Measurements from ENCODE around the gene CHST13.

CHST13 gene

DNA sequence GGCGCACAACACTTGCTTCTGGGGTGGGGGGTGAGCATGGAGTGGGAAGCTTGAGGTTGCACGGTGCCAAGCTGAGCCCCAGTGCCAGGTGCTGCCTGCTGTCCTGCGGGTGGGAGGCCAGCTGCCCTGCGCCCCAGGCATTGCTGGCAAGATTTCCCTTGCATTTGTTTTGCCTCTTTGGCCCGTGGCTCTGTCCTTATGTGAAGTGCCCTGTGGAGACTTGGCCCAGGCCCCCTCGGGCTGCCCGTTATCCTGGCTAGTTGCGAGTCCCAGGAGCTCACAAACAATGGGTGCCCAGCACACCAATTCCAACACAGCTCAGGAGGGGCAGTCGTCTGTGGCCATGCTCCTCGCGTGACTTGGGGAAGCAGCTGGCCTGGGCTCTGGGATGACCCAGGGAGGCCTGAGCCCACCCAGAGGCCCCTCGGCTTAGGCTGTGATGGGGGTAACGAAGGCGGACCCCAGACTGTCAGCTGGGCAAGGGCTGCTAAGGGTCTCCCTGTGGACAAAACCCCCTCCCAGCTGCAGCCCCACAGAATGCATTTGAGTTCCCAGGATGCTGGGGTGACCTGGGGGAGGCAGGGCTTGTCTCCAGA, 28.8 kb downstream of the CHST13 start:
- Histone ChIP-seq H3K36me3 (ENCODE audit: control insufficient read depth, insufficient read depth, low read length) (no peaks in the 10 kb centered on the region), H3K79me2 (no peaks in the 10 kb centered on the region), H3K27me3 (ENCODE audit: control insufficient read depth, insufficient read depth, low read length) (no peaks in the 10 kb centered on the region), H3K4me2 (ENCODE audit: low read length) (no peak overlapping the region), H3K9me3 (ENCODE audit: control insufficient read depth, low read length) (no peaks in the 10 kb centered on the region), H3K4me3 (ENCODE audit: low read depth, low read length) (no peak overlapping the region), H2AFZ (no peak overlapping the region), H3K27ac (no peak overlapping the region), H3K9ac (no peak overlapping the region), H3K4me1 (no peaks in the 10 kb centered on the region)
- TF ChIP-seq, protein P1, sequence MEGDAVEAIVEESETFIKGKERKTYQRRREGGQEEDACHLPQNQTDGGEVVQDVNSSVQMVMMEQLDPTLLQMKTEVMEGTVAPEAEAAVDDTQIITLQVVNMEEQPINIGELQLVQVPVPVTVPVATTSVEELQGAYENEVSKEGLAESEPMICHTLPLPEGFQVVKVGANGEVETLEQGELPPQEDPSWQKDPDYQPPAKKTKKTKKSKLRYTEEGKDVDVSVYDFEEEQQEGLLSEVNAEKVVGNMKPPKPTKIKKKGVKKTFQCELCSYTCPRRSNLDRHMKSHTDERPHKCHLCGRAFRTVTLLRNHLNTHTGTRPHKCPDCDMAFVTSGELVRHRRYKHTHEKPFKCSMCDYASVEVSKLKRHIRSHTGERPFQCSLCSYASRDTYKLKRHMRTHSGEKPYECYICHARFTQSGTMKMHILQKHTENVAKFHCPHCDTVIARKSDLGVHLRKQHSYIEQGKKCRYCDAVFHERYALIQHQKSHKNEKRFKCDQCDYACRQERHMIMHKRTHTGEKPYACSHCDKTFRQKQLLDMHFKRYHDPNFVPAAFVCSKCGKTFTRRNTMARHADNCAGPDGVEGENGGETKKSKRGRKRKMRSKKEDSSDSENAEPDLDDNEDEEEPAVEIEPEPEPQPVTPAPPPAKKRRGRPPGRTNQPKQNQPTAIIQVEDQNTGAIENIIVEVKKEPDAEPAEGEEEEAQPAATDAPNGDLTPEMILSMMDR (IDR thresholded peaks at IDR 0.05), result no peak

- no peaks in the 10 kb centered on the region for H3K79me2 ChIP-seq
- no peak overlapping the region for H3K9ac ChIP-seq
- no peak overlapping the region for H3K4me2 ChIP-seq (ENCODE audit: low read length)
- H3K36me3 ChIP-seq (ENCODE audit: control insufficient read depth, insufficient read depth, low read length), result no peaks in the 10 kb centered on the region
- H3K27ac ChIP-seq, result no peak overlapping the region
- no peaks in the 10 kb centered on the region for H3K27me3 ChIP-seq (ENCODE audit: control insufficient read depth, insufficient read depth, low read length)
- no peak overlapping the region for H2AFZ ChIP-seq
- no peaks in the 10 kb centered on the region for H3K9me3 ChIP-seq (ENCODE audit: control insufficient read depth, low read length)
- H3K4me3 ChIP-seq (ENCODE audit: low read depth, low read length), result no peak overlapping the region
- TF ChIP-seq, protein P1 (IDR thresholded peaks at IDR 0.05), result no peak
- H3K4me1 ChIP-seq, result no peaks in the 10 kb centered on the region
Measured at GRCh38 chr3:126553284-126554084, 29.5 kb downstream of the CHST13 start.

- no peaks in the 10 kb centered on the region for H3K79me2 ChIP-seq
- TF ChIP-seq, protein P1 (IDR thresholded peaks at IDR 0.05), result no peak
- no peak overlapping the region for H3K4me2 ChIP-seq (ENCODE audit: low read length)
- no peaks in the 10 kb centered on the region for H3K4me1 ChIP-seq
- H3K27me3 ChIP-seq (ENCODE audit: control insufficient read depth, insufficient read depth, low read length), result no peaks in the 10 kb centered on the region
- no peak overlapping the region for H3K27ac ChIP-seq
- H3K4me3 ChIP-seq (ENCODE audit: low read depth, low read length), result no peak overlapping the region
- H3K9me3 ChIP-seq (ENCODE audit: control insufficient read depth, low read length), result no peaks in the 10 kb centered on the region
- no peaks in the 10 kb centered on the region for H3K36me3 ChIP-seq (ENCODE audit: control insufficient read depth, insufficient read depth, low read length)
- no peak overlapping the region for H2AFZ ChIP-seq
- H3K9ac ChIP-seq, result no peak overlapping the region
Measured at GRCh38 chr3:126554560-126555525, 30.9 kb downstream of the CHST13 start.

DNA sequence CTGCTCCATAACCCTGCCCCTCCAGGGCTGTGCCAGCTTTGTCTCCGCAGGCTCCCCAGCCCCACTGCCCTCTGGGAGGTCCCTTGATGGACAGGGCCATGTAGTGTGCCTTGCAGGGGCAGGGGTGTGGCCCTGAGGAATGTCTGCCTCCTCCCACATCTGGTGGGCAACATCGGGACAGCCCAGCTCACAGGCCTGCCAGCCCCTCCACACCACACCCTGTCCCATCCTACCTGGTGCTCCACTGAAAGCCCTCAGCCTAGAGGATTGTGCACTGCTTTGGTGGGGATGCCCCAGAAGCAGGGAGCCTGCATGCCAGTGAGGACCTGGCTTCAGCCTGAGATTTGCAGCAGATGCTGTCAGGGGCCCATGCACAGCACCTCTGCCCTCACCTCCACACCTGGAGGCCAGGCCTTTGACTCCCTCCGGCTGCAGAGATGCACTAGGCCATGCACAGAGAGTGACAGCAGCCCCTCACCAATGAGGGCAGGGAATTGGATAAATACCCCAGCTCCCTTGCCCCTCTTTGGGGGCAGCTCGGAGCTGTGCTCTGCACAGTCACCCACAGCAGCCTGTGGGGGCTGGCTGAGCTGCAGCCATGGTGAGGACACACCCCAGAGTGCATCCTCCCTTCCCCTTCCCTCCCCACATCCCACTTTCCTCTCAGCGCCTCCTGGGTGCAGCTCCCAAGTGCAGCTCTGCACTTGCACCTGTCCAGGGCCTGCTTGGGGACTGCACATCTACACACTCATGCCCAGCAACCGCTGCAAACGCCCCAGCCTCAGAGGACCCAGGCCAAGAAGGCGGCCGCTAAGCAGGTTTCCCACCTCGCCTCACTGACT, 32.1 kb downstream of the CHST13 start:
- H3K27me3 ChIP-seq (ENCODE audit: control insufficient read depth, insufficient read depth, low read length), result no peaks in the 10 kb centered on the region
- no peak overlapping the region for H2AFZ ChIP-seq
- no peaks in the 10 kb centered on the region for H3K79me2 ChIP-seq
- H3K27ac ChIP-seq, result no peak overlapping the region
- no peaks in the 10 kb centered on the region for H3K36me3 ChIP-seq (ENCODE audit: control insufficient read depth, insufficient read depth, low read length)
- no peak overlapping the region for H3K9ac ChIP-seq
- H3K4me1 ChIP-seq, result no peaks in the 10 kb centered on the region
- no peaks in the 10 kb centered on the region for H3K9me3 ChIP-seq (ENCODE audit: control insufficient read depth, low read length)
- no peak overlapping the region for H3K4me2 ChIP-seq (ENCODE audit: low read length)
- no peak overlapping the region for H3K4me3 ChIP-seq (ENCODE audit: low read depth, low read length)
- TF ChIP-seq, protein P1 (IDR thresholded peaks at IDR 0.05), result no peak

Measured in parathyroid adenoma (tissue), 2 donors.